Smooth muscle cell (in vitro differentiated cells): Measurements from ENCODE around the gene GLIS1. TPM values are rescaled to one million over a fixed set of nuclear protein-coding genes. Genes with fewer than 3 reads are reported as not detected.
A peak's percentile ranks its signal among the peaks of the same experiment; 100 is the strongest.

Experiments
- DNase-seq: peaks from one replicate; lab custom pipeline; 2025; ENCODE audit not compliant: unreplicated experiment; lab: John Stamatoyannopoulos, UW
- H2AFZ ChIP-seq: fragments of 200-600 bp; sonication (generic); 2 replicates; pipeline ENCODE4 v1.6.0; 2016; ENCODE audit warnings: antibody characterized with exemption, low read depth, mild to moderate bottlenecking
- H3F3A ChIP-seq: fragments of 200-600 bp; sonication (generic); 2 replicates; pipeline ENCODE4 v1.6.0; 2017; ENCODE audit warnings: antibody characterized with exemption, low read depth
- H3K27ac ChIP-seq: fragments of 200-600 bp; sonication (generic); 2 replicates; pipeline ENCODE4 v1.5.1; 2016; ENCODE audit warnings: low read depth, mild to moderate bottlenecking
- H3K27me3 ChIP-seq: fragments of 200-600 bp; sonication (generic); 2 replicates; pipeline ENCODE4 v1.6.1; 2016; ENCODE audit warnings: low read depth, mild to moderate bottlenecking
- H3K36me3 ChIP-seq: fragments of 200-600 bp; sonication (generic); 2 replicates; pipeline ENCODE4 v1.5.1; 2016; ENCODE audit warnings: low read depth
- H3K4me1 ChIP-seq: fragments of 200-600 bp; sonication (generic); 2 replicates; pipeline ENCODE4 v1.5.1; 2016; ENCODE audit warnings: low read depth
- H3K4me2 ChIP-seq: fragments of 200-600 bp; sonication (generic); 2 replicates; pipeline ENCODE4 v1.6.0; 2016; ENCODE audit warnings: mild to moderate bottlenecking
- H3K4me3 ChIP-seq: fragments of 200-600 bp; sonication (generic); 2 replicates; pipeline ENCODE4 v1.5.1; 2016; ENCODE audit warnings: mild to moderate bottlenecking
- H3K79me2 ChIP-seq: fragments of 200-600 bp; sonication (generic); 2 replicates; pipeline ENCODE4 v1.6.0; 2016; ENCODE audit warnings: low read depth, mild to moderate bottlenecking
- H3K9ac ChIP-seq: fragments of 200-600 bp; sonication (generic); 2 replicates; pipeline ENCODE4 v1.6.0; 2016; ENCODE audit warnings: low read depth
- H3K9me3 ChIP-seq: fragments of 200-600 bp; sonication (generic); replicated peaks from 2 replicates; pipeline ENCODE4 v1.5.1; 2016; ENCODE audit warnings: low read depth
- H4K20me1 ChIP-seq: fragments of 200-600 bp; sonication (generic); 2 replicates; pipeline ENCODE4 v1.6.0; 2016; ENCODE audit warnings: low read depth
- WGBS: methylation state at CpG from one replicate; pipeline ENCODE4 v1.1.7; 2016; ENCODE audit warnings: low lambda C conversion rate; 5-methylcytosine and 5-hydroxymethylcytosine counted together
- polyA plus RNA-seq: library from polyadenylated mRNA; unstranded; fragments of >200 nt; fragmentation: Nextera tagmentation; extraction: Ambion mirVana; gene quantifications from 2 replicates; pipeline ENCODE4 v1.2.1, GENCODE V29; 2016
- total RNA-seq: library from RNA; depleted of rRNA; stranded (reverse); fragments of >200 nt; gene quantifications from 2 replicates; pipeline ENCODE4 v1.2.3, GENCODE V29; 2014
- TF ChIP-seq, protein P1 (sequence below): fragments of 200-600 bp; sonication (generic); IDR thresholded peaks from 2 replicates; pipeline ENCODE4 v1.5.1; 2017; ENCODE audit warnings: borderline replicate concordance, mild to moderate bottlenecking, antibody characterized with exemption; ENCODE audit not compliant: insufficient read depth, poor library complexity, severe bottlenecking

The GLIS1 gene
- total and polyA plus RNA-seq, 2 experiments from 2014 or later = 0.36 to 4.9 TPM

DNA sequence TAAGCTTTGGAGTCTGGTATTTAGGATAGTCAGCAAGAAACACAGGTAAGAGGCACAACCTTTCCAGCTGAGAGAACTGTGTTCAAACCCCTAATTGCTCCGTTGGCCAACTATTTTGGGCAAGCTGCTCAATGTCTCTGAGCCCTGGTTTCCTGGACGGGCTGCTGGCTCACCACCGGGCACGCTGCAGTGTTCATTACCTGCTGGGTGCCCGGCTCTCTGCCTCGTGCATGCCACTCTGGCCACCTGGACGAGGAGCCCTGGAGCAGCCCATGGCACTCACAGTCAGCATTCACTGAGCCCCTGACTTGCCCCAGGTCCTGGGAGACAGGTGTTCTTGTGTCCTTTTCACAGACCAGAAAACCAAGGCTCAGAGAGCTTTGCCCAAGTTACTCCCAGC lies 228.7 kb downstream of the GLIS1 start:
- TF ChIP-seq, protein P1, sequence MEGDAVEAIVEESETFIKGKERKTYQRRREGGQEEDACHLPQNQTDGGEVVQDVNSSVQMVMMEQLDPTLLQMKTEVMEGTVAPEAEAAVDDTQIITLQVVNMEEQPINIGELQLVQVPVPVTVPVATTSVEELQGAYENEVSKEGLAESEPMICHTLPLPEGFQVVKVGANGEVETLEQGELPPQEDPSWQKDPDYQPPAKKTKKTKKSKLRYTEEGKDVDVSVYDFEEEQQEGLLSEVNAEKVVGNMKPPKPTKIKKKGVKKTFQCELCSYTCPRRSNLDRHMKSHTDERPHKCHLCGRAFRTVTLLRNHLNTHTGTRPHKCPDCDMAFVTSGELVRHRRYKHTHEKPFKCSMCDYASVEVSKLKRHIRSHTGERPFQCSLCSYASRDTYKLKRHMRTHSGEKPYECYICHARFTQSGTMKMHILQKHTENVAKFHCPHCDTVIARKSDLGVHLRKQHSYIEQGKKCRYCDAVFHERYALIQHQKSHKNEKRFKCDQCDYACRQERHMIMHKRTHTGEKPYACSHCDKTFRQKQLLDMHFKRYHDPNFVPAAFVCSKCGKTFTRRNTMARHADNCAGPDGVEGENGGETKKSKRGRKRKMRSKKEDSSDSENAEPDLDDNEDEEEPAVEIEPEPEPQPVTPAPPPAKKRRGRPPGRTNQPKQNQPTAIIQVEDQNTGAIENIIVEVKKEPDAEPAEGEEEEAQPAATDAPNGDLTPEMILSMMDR = no peak
- H4K20me1 ChIP-seq = no peaks in the 10 kb centered on the region
- no peak overlapping the region for H3K27ac ChIP-seq
- H3K4me3 ChIP-seq = no peak overlapping the region
- peaks cover 5% of the 10 kb centered on the region for H3F3A ChIP-seq
- no peak overlapping the region for H3K9ac ChIP-seq
- no peaks in the 10 kb centered on the region for H3K79me2 ChIP-seq
- no peak overlapping the region for H3K4me2 ChIP-seq
- no peaks in the 10 kb centered on the region for H3K9me3 ChIP-seq
- no peaks in the 10 kb centered on the region for H3K27me3 ChIP-seq
- no peaks in the 10 kb centered on the region for H3K36me3 ChIP-seq
- WGBS = 98% methylated on average over 7 of the region's 7 CpGs
- DNase-seq = no peak
- peaks cover 11% of the 10 kb centered on the region for H3K4me1 ChIP-seq
- no peak overlapping the region for H2AFZ ChIP-seq

DNA sequence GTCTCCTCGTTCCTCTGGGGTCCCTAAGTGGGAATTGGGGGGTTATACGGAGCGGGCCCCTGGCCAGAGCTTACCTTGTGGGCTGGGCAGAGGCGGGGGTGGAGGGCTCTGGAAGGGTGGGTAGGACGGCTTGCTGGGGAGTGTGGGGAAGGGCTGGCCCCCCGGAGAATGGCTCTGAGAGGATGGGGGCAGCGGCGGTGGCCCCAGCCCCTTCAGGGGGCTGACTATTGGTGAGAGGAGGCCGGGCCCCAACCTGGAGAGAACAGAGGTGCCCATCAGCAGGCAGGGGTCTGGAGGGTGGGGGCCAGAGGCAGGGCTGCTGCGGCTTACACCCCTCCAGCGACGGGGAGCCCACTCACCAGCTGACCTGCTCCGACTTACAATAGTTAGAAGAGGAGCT lies 229.2 kb downstream of the GLIS1 start:
- Histone ChIP-seq H3K9ac (no peak overlapping the region), H3K36me3 (no peaks in the 10 kb centered on the region), H3K4me2 (peak overlapping the region; percentile 48), H3K4me3 (no peak overlapping the region), H3K27ac (no peak overlapping the region), H4K20me1 (no peaks in the 10 kb centered on the region), H3K4me1 (peaks cover 11% of the 10 kb centered on the region), H3K79me2 (no peaks in the 10 kb centered on the region), H2AFZ (no peak overlapping the region), H3F3A (peaks cover 5% of the 10 kb centered on the region), H3K9me3 (no peaks in the 10 kb centered on the region), H3K27me3 (no peaks in the 10 kb centered on the region)
- WGBS = 94% methylated on average over 12 of the region's 13 CpGs
- no peak for DNase-seq
- TF ChIP-seq, protein P1 = no peak

DNA sequence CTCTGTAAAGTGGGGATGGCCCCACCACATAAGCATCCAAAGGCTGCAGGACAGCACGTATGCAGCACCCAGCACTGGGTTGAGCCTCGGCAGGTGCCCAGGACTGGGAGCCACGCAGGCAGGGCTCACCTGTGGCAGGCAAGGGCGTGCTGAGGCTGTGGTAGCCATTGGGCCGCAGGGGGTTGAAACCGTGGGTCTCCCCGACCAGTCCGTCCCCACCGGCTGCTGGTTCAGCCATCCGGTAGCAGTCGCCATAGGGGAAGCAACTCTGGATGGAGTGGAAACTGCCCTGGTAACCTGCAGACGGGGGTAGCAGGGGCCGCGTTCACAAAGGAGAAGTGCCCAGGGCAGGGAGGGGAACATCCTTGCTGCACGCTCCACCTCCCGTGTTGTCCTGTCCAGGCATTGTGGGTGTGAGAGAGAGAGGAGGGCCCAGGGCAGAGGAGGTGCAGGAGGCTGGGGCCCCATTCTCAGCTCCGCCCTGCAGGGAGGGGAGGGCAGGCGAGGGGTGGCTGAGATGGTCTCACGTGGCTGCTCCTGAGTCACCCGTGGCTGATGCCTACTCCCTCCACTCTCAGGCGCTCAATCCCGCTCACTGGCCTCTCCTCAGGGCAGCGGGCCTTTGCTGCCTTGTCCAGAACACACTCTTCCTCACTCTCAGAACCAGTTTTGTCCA lies 229.8 kb downstream of the GLIS1 start:
- TF ChIP-seq, protein P1 = no peak
- Histone ChIP-seq H4K20me1 (no peaks in the 10 kb centered on the region), H3K9ac (no peak overlapping the region), H3K4me2 (peak overlapping the region; percentile 48), H2AFZ (no peak overlapping the region), H3K36me3 (no peaks in the 10 kb centered on the region), H3K4me1 (peaks cover 12% of the 10 kb centered on the region), H3K27ac (no peak overlapping the region), H3K9me3 (no peaks in the 10 kb centered on the region), H3F3A (peaks cover 5% of the 10 kb centered on the region), H3K79me2 (no peaks in the 10 kb centered on the region), H3K4me3 (no peak overlapping the region), H3K27me3 (no peaks in the 10 kb centered on the region)
- 81% methylated on average over 20 of the region's 23 CpGs for WGBS
- no peak for DNase-seq
